Measurements from ENCODE around the gene RGS9. TPM values are rescaled to one million over a fixed set of nuclear protein-coding genes. Genes with fewer than 3 reads are reported as not detected.
"Not testable (repeated sequence)": the region's sequence is repeated elsewhere in the genome, so short reads cannot be mapped to it uniquely, and the experiment has no call there.

The RGS9 gene
- total RNA-seq, 1 donor from 2014 or later, result 8.8 TPM

- DNase-seq (ENCODE audit: low spot score), result not testable (repeated sequence)
Measured at GRCh38 chr17:65207448-65207847, 70.3 kb downstream of the RGS9 start.

- no peak for DNase-seq (ENCODE audit: low spot score)
Measured at GRCh38 chr17:65208717-65209116, 71.5 kb downstream of the RGS9 start.

- DNase-seq (ENCODE audit: low spot score), result no peak
Measured at GRCh38 chr17:65218261-65218660, 81.1 kb downstream of the RGS9 start.

GRCh38 chr17:65219124-65219523, 82.0 kb downstream of the RGS9 start:
- no peak for DNase-seq (ENCODE audit: low spot score)

GRCh38 chr17:65219707-65220106, 82.5 kb downstream of the RGS9 start:
- DNase-seq (ENCODE audit: low spot score), result no peak

- no peak for DNase-seq (ENCODE audit: low spot score)
Measured at GRCh38 chr17:65220732-65221131, 83.6 kb downstream of the RGS9 start.

- DNase-seq (ENCODE audit: low spot score), result no peak
Measured at GRCh38 chr17:65222214-65222738, 85.1 kb downstream of the RGS9 start.

- DNase-seq (ENCODE audit: low spot score), result no peak
Measured at GRCh38 chr17:65225061-65225460, 87.9 kb downstream of the RGS9 start.

- DNase-seq (ENCODE audit: low spot score), result no peak
Measured at GRCh38 chr17:65226227-65226626, 89.1 kb downstream of the RGS9 start.

- no peak for DNase-seq (ENCODE audit: low spot score)
Measured at GRCh38 chr17:65227637-65228036, 90.5 kb downstream of the RGS9 start.

GRCh38 chr17:65228287-65228686, 91.1 kb downstream of the RGS9 start:
- no peak for DNase-seq (ENCODE audit: low spot score)

- DNase-seq (ENCODE audit: low spot score), result no peak
Measured at GRCh38 chr17:65228734-65229620, 91.8 kb downstream of the RGS9 start.

- DNase-seq (ENCODE audit: low spot score), result no peak
Measured at GRCh38 chr17:65229621-65229995, 92.4 kb downstream of the RGS9 start.

- no peak for DNase-seq (ENCODE audit: low spot score)
Measured at GRCh38 chr17:65230040-65230439, 92.9 kb downstream of the RGS9 start.

GRCh38 chr17:65231086-65231485, 93.9 kb downstream of the RGS9 start:
- DNase-seq (ENCODE audit: low spot score), result no peak

GRCh38 chr17:65231662-65232335, 94.6 kb downstream of the RGS9 start:
- DNase-seq (ENCODE audit: low spot score), result peak; percentile 46

GRCh38 chr17:65235284-65235683, 98.1 kb downstream of the RGS9 start:
- no peak for DNase-seq (ENCODE audit: low spot score)

- no peak for DNase-seq (ENCODE audit: low spot score)
Measured at GRCh38 chr17:65236321-65236720, 99.2 kb downstream of the RGS9 start.

- DNase-seq (ENCODE audit: low spot score), result no peak
Measured at GRCh38 chr17:65243838-65244625, 106.9 kb downstream of the RGS9 start.

GRCh38 chr17:65246252-65246651, 109.1 kb downstream of the RGS9 start:
- DNase-seq (ENCODE audit: low spot score), result no peak

GRCh38 chr17:65249774-65250173, 112.6 kb downstream of the RGS9 start:
- no peak for DNase-seq (ENCODE audit: low spot score)

- no peak for DNase-seq (ENCODE audit: low spot score)
Measured at GRCh38 chr17:65254166-65254565, 117.0 kb downstream of the RGS9 start.

Data from mucosa of gallbladder (tissue), 1 donor.